SU-DHL-6 (cell line): ENCODE measurements around the gene RNF111.

Experiments
- H2AFZ ChIP-seq: fragments of 200-600 bp; sonication (generic); 2 replicates; pipeline ENCODE4 v1.6.1; 2014; ENCODE audit warnings: low read depth, mild to moderate bottlenecking, moderate library complexity, mixed read lengths, antibody characterized with exemption, low read length; ENCODE audit not compliant: severe bottlenecking
- H3F3A ChIP-seq: fragments of 200-600 bp; shearing (Covaris generic); 2 replicates; pipeline ENCODE4 v1.6.0; 2016; ENCODE audit warnings: antibody characterized with exemption, mild to moderate bottlenecking; ENCODE audit not compliant: insufficient read depth
- H3K27ac ChIP-seq: fragments of 200-600 bp; sonication (generic); 2 replicates; pipeline ENCODE4 v1.5.1; 2016; ENCODE audit warnings: low read depth, mild to moderate bottlenecking, low read length, moderate library complexity, mixed read lengths
- H3K27me3 ChIP-seq: fragments of 200-600 bp; sonication (generic), shearing (Covaris generic); 2 replicates; pipeline ENCODE4 v1.6.0; 2014; ENCODE audit warnings: mild to moderate bottlenecking, low read length
- H3K36me3 ChIP-seq: fragments of 200-600 bp; sonication (generic); 2 replicates; pipeline ENCODE4 v1.6.1; 2014; ENCODE audit warnings: mild to moderate bottlenecking, low read length, mixed read lengths
- H3K4me2 ChIP-seq: fragments of 300-600, 200-600 bp; shearing (Covaris generic), sonication (generic); 2 replicates; pipeline ENCODE4 v1.6.0; 2014; ENCODE audit warnings: low read length, low read depth, mild to moderate bottlenecking; ENCODE audit not compliant: poor library complexity, severe bottlenecking
- H3K4me3 ChIP-seq: fragments of 200-600 bp; sonication (generic); 2 replicates; pipeline ENCODE4 v1.5.1; 2014; ENCODE audit warnings: antibody characterized with exemption, low read length, mild to moderate bottlenecking, mixed read lengths; ENCODE audit not compliant: insufficient read depth, poor library complexity, severe bottlenecking
- H3K79me2 ChIP-seq: fragments of 200-600 bp; sonication (generic); 2 replicates; pipeline ENCODE4 v1.6.1; 2014; ENCODE audit warnings: mild to moderate bottlenecking, low read length, moderate library complexity; ENCODE audit not compliant: insufficient read depth
- H3K9ac ChIP-seq: fragments of 200-600 bp; sonication (generic); 2 replicates; pipeline ENCODE4 v1.7.0; 2014; ENCODE audit warnings: mild to moderate bottlenecking, low read length
- H3K9me2 ChIP-seq: fragments of 200-600 bp; sonication (generic); replicated peaks from 2 replicates; pipeline ENCODE4 v1.6.1; 2014; ENCODE audit warnings: low read length; ENCODE audit not compliant: insufficient read depth
- H3K9me3 ChIP-seq: fragments of 200-600 bp; sonication (generic); 2 replicates; pipeline ENCODE4 v1.6.1; 2014; ENCODE audit warnings: low read length, mixed read lengths; ENCODE audit not compliant: insufficient read depth
- H4K20me1 ChIP-seq: fragments of 200-600 bp; sonication (generic); 2 replicates; pipeline ENCODE4 v1.6.1; 2014; ENCODE audit warnings: low read depth, mild to moderate bottlenecking, antibody characterized with exemption, low read length, moderate library complexity, mixed read lengths
- EZH2phosphoT487 ChIP-seq: fragments of 200-600 bp; sonication (generic), shearing (Covaris generic); conservative IDR thresholded peaks from 2 replicates; pipeline ENCODE4 v1.6.1; 2018; ENCODE audit warnings: mild to moderate bottlenecking, antibody characterized with exemption, low read length, moderate library complexity, mixed read lengths
- TF ChIP-seq, protein P1 (sequence below): fragments of 200-600 bp; sonication (generic); IDR thresholded peaks from one replicate; pipeline ENCODE4 v1.5.1; 2017; ENCODE audit warnings: antibody characterized with exemption, mild to moderate bottlenecking, low read length, moderate library complexity; ENCODE audit not compliant: insufficient read depth, poor library complexity, severe bottlenecking

RNF111 gene

DNA sequence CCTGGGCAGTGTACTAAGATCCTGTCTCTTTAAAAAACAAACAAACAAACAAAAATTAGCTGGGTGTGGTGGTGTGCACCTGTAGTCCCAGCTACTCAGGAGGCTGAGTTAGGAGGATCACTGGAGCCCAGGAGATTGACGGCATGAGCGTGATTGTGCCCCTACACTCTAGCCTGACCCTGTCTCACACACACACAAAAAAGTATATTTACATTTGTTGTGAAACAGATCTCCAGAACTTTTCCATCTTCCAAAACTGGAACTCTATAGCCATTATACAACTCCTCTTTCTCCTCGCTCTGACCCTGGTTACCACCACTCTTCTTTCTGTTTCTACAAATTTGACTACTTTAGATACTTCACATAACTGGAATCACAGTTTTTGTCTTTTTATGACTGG is 61.4 kb downstream of the RNF111 start:
- H3K9me2 ChIP-seq: no peaks in the 10 kb centered on the region
- no peaks in the 10 kb centered on the region for H4K20me1 ChIP-seq
- H3K27me3 ChIP-seq: no peaks in the 10 kb centered on the region
- H3K4me2 ChIP-seq: no peak overlapping the region
- H3K9me3 ChIP-seq: no peaks in the 10 kb centered on the region
- H3K36me3 ChIP-seq: peaks cover 7% of the 10 kb centered on the region; the same call in 1 of the 2 replicates
- H2AFZ ChIP-seq: no peak overlapping the region
- H3K4me3 ChIP-seq: no peak overlapping the region
- no peak overlapping the region for H3K9ac ChIP-seq
- H3F3A ChIP-seq: no peaks in the 10 kb centered on the region
- H3K79me2 ChIP-seq: peaks cover 40% of the 10 kb centered on the region
- TF ChIP-seq, protein P1, sequence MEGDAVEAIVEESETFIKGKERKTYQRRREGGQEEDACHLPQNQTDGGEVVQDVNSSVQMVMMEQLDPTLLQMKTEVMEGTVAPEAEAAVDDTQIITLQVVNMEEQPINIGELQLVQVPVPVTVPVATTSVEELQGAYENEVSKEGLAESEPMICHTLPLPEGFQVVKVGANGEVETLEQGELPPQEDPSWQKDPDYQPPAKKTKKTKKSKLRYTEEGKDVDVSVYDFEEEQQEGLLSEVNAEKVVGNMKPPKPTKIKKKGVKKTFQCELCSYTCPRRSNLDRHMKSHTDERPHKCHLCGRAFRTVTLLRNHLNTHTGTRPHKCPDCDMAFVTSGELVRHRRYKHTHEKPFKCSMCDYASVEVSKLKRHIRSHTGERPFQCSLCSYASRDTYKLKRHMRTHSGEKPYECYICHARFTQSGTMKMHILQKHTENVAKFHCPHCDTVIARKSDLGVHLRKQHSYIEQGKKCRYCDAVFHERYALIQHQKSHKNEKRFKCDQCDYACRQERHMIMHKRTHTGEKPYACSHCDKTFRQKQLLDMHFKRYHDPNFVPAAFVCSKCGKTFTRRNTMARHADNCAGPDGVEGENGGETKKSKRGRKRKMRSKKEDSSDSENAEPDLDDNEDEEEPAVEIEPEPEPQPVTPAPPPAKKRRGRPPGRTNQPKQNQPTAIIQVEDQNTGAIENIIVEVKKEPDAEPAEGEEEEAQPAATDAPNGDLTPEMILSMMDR: no peak
- TF ChIP-seq EZH2phosphoT487: no peak
- no peak overlapping the region for H3K27ac ChIP-seq

DNA sequence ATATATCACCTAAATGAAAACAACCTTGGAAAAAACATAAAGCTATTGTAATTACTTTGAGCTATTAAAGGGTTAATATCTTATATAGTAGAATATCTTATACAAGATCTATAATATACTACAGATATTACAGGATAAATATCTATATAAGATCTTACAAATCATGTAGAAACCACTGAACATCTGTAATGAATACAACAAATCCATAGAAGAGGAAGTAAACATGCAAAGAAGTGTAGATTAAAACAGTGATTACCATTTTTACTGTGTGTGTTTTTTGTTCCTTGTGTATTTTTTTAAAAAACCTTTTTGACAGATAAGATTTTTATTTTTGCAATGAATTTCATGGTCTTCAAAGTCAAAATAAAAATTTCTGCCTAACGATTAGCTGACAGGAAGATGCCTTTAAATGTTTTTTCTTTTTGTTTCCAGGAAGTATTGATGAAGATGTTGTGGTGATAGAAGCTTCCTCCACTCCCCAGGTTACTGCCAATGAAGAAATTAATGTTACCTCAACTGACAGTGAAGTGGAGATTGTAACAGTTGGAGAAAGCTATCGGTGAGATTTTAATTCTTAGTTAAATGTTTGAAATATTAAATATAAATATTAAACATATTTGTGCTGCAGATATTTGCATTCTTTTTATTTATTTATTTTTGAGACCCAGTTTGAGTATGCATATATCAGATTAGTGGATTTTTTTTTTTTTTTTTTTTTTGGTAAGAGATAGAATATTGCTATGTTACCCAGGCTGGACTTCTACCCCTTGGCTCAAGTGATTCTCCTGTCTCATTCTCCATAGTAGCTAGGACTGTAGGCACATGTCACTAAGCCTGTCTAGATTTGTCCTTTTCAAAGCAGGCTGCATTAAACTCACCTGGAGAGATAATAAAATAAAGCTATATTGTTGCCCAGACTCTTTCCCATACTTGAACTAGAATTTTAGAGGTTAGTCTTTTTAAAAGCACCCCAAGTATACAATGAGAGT is 64.7 kb downstream of the RNF111 start:
- no peaks in the 10 kb centered on the region for H4K20me1 ChIP-seq
- H3K79me2 ChIP-seq: peaks cover 15% of the 10 kb centered on the region
- H3K4me2 ChIP-seq: no peak overlapping the region
- H3K9me2 ChIP-seq: no peaks in the 10 kb centered on the region
- TF ChIP-seq, protein P1: no peak
- no peak for TF ChIP-seq EZH2phosphoT487
- no peak overlapping the region for H3K9ac ChIP-seq
- no peak overlapping the region for H2AFZ ChIP-seq
- H3K27me3 ChIP-seq: no peaks in the 10 kb centered on the region
- H3K27ac ChIP-seq: no peak overlapping the region
- H3F3A ChIP-seq: peaks cover 6% of the 10 kb centered on the region; the same call in 1 of the 2 replicates
- H3K36me3 ChIP-seq: peaks cover 34% of the 10 kb centered on the region; the same call in 1 of the 2 replicates
- no peaks in the 10 kb centered on the region for H3K9me3 ChIP-seq
- no peak overlapping the region for H3K4me3 ChIP-seq

DNA sequence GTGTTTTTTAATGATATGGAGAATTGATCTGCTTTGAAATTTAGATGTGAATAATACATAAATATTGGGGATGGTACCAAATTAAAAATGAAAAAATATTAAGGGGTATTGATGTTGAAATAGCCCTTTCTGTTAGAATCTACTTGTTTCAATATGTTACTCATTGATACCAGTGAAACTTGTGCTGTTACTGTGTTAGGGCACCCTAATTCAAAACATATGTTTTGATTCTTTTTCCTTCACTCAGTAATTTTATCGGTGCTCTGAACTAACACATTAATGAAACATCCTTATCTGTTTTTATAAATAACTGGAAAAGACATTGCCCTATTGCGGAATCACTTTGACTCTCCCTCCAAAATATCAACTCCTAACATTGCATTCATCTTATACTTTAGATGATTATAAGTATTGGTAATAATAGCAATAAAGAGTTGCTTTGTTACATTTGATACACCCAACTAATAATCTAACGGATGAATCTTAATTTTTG is 65.5 kb downstream of the RNF111 start:
- no peak overlapping the region for H3K4me3 ChIP-seq
- H3K36me3 ChIP-seq: peaks cover 40% of the 10 kb centered on the region; the same call in 1 of the 2 replicates
- H3K9ac ChIP-seq: no peak overlapping the region
- no peak overlapping the region for H3K27ac ChIP-seq
- H3K4me2 ChIP-seq: no peak overlapping the region
- H3K79me2 ChIP-seq: peaks cover 7% of the 10 kb centered on the region; the same call in 1 of the 2 replicates
- no peaks in the 10 kb centered on the region for H4K20me1 ChIP-seq
- no peaks in the 10 kb centered on the region for H3K27me3 ChIP-seq
- no peaks in the 10 kb centered on the region for H3K9me3 ChIP-seq
- TF ChIP-seq, protein P1: no peak
- TF ChIP-seq EZH2phosphoT487: no peak
- no peaks in the 10 kb centered on the region for H3K9me2 ChIP-seq
- no peak overlapping the region for H2AFZ ChIP-seq
- H3F3A ChIP-seq: peaks cover 6% of the 10 kb centered on the region; the same call in 1 of the 2 replicates
